CD1c-positive myeloid dendritic cell (primary cell): ENCODE measurements around the gene ZBTB20.

Experiments used
- DNase-seq: peaks from one replicate; pipeline ENCODE4 v3.0.0-alpha.2; 2016; ENCODE audit errors: extremely low spot score

The ZBTB20 gene

GRCh38 chr3:114627770-114628169 is 519.3 kb downstream of the ZBTB20 start:
- no peak for DNase-seq

DNA sequence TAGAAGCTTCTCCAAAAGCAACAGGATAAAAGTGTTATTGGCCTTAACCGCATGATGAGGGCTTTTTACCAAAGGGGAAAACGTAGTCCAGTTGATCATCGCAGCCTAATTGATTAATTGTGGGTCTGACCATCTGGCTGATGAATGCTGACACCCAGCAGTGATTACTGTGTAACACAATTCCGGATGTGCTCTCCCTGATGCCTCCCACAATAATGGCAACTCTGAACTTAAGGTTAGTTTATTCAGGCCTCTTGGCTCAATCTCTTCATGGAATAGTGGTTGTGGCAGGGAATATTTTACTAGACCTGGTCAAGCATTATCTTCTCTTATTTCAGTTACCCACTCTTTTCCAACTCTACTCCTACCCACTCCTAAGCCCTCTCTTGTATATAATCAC is 520.3 kb downstream of the ZBTB20 start:
- no peak for DNase-seq

DNA sequence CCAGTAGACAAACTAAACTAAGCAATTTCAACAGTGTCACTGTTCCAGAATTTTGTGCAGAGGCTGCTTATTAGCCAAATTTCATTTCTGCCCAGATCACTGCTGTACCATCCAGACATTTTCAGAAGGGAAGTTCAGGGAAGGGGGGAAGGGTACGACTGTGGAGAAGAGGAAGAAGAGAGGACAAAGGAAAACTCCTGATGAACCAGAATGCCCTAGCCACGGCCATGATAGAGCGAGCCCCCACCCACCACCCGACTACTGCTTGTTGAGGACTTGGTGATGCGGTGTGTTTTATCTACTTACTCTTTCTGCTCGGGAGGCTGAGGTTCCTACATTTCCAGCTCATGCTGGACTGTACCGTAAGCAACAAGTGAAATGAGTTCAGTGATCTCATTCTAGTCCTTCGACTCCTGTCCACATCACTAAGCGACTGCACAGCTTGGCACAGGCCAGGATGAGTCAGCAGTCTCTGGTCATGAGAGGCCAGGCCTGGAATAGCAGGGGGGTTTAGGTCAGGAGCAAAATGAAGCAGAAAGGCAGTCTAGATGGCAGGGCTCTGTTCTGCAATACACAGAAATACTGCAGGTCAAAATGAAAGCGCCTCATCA is 522.4 kb downstream of the ZBTB20 start:
- DNase-seq: no peak

- no peak for DNase-seq
Observed at GRCh38 chr3:114624047-114624445, 523.0 kb downstream of the ZBTB20 start.

DNA sequence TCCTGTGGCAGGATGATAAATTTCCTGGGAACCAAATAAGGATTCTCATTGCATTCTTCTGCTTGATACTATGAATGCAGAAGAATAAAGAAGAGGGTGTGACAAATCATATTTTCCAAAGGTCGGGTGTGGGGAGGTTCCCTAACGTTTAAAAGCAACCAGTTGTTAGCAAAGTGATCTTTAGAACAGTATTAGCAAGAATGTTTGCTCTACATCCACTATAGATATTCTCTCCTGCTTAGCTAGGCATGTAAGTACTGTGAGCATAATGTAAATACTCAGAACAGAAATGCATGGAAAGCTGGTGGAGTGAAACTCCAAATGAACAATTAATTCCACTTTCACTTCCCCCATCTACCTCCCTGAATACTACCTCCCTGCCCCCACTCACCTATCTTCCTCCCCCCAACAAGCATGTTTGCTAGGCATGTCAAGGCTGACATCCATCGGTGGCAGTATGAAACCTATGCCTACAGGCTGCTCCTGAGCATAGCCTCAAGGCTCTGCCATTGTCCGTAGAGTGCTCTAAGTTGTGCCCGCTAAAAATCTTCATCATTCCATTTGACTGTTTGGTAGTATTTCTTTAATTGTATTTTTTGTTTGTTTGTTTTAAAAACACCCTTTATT is 523.6 kb downstream of the ZBTB20 start:
- DNase-seq: no peak

DNA sequence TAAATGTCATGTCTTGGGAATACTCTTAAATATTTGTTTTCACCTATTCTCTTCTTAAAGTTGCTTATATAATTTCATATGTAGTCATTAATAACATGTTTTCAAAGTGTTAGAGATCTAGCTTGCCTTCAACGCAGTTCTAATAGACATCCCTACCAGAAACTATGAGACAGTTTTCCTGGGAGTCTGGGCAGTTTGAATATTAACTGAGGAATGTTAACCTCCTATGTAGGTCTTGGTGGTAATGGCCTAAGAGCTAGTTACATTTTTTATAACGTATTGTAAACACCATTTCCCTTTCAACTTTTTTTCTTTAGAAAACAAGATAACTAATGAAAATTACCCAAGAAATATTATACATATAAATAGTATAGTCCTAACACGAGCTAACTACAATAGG is 525.1 kb downstream of the ZBTB20 start:
- no peak for DNase-seq

DNA sequence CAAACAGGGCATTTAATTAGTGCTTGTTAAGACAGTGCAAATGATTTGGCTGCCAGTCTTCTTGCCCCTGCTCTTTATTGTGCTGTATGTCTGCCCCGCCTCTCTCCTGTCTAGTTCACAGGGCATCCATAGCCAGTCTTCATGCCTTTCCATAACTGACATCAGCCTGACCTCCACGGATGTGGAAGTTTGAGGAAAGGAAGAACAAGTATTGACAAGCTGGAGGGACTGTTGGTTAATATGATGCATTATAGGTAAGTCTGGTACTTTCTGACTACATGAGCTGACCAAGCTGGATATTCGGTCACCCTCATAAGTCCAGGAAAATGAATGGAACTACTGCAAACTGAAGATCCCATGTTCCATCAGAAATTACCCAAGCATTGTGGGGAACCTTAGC is 527.3 kb downstream of the ZBTB20 start:
- no peak for DNase-seq

GRCh38 chr3:114615523-114616085 is 531.5 kb downstream of the ZBTB20 start:
- DNase-seq: no peak

GRCh38 chr3:114609973-114610630 is 537.0 kb downstream of the ZBTB20 start:
- no peak for DNase-seq

DNA sequence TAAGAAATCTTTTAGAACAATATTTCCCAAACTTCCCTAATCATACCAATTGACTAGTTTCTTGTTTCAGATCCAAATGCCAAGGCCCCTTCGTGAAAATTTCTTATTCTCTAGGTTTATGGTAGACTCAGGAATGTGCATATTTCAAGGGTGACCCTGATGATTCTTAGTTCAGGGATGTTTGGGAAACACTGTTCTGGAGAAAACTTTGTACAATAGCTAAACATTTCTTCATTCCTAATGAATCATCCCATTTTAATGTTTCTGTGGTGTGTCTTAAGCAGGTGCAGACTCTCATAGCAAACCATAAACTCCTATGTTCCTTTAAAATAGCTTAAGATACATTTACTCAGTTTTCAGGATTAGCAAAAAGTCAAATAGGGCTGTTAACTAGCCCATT is 538.8 kb downstream of the ZBTB20 start:
- DNase-seq: no peak

- no peak for DNase-seq
Observed at GRCh38 chr3:114606336-114606735, 540.8 kb downstream of the ZBTB20 start.

DNA sequence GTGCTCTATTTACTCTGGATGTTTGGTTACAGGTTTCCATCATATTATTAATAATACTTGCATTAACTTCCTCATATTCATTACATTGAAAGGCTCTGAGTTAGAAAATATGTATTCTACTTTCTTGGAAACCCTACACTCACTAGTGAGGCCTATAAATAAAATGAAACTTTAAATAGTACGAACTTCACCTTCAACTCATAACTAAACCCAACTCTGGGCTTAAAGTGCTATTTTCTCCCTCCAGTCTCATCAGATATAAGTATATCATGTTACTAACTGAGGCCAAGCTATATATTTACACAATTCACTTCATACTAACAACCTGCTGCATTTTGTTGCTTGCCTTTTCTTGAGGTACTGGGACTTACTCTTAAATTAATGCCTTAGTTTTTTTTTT is 546.5 kb downstream of the ZBTB20 start:
- DNase-seq: no peak

GRCh38 chr3:114597871-114598270 is 549.2 kb downstream of the ZBTB20 start:
- no peak for DNase-seq

DNA sequence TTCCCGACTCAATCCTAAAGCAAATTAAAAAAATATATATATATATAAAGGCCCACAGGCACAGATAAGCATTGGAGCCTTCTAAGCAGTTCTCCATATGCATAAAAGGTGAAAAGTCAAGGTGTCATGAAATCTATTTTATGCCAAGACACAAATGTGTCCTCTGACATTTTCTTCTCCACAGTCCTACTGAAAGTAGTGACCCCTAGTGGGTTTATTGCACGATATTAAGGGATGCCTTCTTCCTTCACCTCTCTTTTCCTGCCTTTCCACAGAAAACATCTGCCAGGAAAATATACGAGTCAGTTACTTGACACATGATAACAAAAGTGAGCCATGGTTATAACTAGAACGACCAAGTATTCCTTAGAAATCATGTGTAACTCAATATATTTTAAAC is 550.1 kb downstream of the ZBTB20 start:
- no peak for DNase-seq

GRCh38 chr3:114596147-114596546 is 550.9 kb downstream of the ZBTB20 start:
- DNase-seq: no peak

DNA sequence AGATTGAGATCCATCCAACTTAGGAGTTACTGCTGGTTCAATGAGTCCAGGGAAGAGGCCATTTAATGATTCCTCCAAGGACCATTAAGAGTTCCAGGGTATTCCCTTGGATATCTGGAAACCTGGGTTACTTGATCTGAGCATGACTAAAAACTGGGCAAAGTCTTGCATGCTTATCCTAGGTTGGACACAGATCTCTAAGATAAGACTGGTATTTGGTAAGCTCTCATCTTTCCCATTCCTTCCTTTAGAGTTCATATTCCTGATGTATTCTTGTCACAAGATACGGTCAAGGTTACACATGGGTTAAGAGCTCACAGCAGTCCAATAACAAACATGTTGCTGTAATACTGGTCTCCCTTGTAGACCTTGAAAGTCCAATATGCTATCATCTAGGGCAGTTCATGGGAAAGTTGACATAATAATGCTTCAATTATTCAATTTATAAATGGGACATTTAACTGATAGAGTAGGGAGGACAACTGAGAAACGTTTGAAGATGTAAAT is 551.5 kb downstream of the ZBTB20 start:
- DNase-seq: no peak

DNA sequence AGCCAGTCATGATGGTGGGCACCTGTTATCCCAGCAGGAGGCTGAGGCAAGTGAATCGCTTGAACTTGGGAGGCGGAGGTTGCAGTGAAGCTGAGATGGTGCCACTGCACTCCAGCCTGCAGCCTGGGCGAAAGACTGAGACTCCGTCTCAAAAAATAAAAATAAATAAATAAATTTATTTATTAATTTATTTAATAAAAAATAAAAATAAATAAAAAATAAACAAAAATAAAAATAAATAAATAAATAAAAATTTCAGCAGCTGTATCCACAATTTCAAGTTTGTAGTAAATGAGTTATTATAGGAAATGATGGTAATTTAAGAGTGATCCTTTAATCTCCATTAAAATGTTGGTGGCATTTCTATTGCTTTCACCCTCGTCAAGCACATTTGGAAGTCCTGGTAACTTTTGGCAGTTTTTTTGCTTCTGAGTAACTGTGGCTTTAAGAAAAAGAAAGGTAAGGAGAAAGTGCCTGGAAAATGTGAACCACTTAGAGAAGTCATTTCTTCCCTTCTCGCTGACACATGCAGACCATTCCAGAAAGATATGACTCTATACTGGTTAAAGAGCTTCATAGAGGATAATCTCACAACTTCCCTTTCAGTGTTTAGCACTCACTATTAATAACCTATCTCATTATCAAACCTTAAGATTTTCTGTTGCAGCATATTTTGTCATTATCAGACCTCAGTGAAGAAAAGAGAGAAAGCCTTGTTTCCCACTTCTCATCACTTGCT is 556.6 kb downstream of the ZBTB20 start:
- DNase-seq: no peak

- DNase-seq: no peak
Observed at GRCh38 chr3:114587986-114588385, 559.1 kb downstream of the ZBTB20 start.

DNA sequence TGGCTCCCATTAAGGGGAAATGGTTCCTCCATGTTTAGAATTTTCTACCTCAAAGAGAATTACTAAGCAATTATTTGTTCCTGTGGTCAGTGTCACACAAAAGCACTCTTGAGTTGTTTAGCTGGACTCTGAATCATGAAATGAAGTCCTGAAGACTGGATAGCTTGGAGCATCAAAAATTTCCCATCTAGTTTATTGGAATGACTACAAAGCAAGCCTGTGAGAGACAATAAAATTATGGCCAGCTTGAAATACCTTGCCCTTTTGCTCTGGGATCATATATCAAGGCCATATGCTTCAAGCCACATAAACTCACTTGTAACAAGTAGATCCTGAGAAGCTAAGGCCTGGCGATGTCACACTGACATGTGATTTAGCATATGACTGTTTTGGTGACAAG is 561.0 kb downstream of the ZBTB20 start:
- DNase-seq: no peak

- DNase-seq: no peak
Observed at GRCh38 chr3:114585687-114586086, 561.4 kb downstream of the ZBTB20 start.

DNA sequence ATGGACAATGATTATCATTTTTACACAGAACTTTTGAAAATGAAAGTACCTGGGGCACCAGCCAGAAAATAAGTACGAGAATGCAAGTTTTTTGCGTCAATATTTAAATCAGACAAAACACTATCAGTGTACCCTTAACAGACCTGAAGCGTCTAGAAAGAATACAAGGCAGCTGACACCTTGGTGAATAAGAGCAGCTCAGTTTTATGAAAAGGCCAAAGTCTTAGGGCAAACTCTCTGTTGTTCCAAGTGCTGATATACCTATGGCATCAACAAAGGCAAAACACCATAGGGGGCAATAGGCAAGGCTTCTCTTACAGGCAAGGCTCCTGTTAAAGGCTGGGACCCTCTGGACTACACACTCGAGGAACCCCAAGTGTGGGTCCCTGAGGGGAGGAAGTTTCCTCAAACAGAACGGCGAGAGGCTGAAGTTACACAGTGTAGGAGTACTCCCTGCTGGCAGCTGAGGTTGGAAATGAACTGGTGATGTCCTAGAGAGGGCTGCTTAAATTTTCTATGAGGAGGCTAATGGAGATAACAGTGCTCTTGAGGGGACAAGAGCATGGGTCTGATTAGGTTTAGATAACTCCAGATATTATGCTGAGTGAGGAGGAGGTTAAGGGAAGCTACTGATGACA is 562.2 kb downstream of the ZBTB20 start:
- no peak for DNase-seq

GRCh38 chr3:114582929-114583328 is 564.2 kb downstream of the ZBTB20 start:
- no peak for DNase-seq
